ENCODE results near the gene LCP2.

The LCP2 gene

DNA sequence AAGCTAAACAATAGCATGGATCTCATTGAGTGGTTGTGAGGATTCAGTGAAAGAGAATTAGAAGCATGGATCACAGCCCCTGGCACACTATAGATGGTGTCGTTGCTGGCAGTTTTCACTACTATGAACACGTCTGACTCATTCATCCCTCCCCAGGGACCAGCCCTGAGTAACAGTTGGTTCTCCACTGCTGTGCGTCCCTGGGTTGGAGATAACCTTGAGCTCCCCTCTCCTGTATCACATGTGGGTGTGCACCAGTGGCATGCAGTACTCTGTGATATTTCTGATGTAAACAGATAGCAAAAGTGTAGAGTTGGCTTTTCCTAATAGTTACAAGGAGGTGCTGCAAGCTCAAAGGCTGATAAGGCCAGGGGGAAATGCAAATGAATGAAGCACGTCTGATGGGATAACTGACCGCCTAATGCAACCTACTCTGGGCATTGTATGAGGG, 8.8 kb upstream of the LCP2 start (continued):
- TF ChIP-seq, protein P1, sequence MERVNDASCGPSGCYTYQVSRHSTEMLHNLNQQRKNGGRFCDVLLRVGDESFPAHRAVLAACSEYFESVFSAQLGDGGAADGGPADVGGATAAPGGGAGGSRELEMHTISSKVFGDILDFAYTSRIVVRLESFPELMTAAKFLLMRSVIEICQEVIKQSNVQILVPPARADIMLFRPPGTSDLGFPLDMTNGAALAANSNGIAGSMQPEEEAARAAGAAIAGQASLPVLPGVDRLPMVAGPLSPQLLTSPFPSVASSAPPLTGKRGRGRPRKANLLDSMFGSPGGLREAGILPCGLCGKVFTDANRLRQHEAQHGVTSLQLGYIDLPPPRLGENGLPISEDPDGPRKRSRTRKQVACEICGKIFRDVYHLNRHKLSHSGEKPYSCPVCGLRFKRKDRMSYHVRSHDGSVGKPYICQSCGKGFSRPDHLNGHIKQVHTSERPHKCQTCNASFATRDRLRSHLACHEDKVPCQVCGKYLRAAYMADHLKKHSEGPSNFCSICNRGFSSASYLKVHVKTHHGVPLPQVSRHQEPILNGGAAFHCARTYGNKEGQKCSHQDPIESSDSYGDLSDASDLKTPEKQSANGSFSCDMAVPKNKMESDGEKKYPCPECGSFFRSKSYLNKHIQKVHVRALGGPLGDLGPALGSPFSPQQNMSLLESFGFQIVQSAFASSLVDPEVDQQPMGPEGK (tag by site-specific recombination; IDR thresholded peaks at IDR 0.05) = no peak
- TF ChIP-seq TRIM28 (IDR thresholded peaks at IDR 0.05; ENCODE audit: borderline replicate concordance, low read length) = peak; percentile 74; the same call in 1 of the 2 replicates
- no peak for TF ChIP-seq ZNF664 (tag by site-specific recombination; IDR thresholded peaks at IDR 0.05)
- no peak for TF ChIP-seq WT1 (tag by site-specific recombination; IDR thresholded peaks at IDR 0.05)
- peak; percentile 28; the same call in 1 of the 2 replicates for TF ChIP-seq ZFHX2 (tag by site-specific recombination; conservative IDR thresholded peaks at IDR 0.05)
- peak; percentile 93 for TF ChIP-seq SCRT2 (tag by site-specific recombination; IDR thresholded peaks at IDR 0.05)
- TF ChIP-seq, protein P2, sequence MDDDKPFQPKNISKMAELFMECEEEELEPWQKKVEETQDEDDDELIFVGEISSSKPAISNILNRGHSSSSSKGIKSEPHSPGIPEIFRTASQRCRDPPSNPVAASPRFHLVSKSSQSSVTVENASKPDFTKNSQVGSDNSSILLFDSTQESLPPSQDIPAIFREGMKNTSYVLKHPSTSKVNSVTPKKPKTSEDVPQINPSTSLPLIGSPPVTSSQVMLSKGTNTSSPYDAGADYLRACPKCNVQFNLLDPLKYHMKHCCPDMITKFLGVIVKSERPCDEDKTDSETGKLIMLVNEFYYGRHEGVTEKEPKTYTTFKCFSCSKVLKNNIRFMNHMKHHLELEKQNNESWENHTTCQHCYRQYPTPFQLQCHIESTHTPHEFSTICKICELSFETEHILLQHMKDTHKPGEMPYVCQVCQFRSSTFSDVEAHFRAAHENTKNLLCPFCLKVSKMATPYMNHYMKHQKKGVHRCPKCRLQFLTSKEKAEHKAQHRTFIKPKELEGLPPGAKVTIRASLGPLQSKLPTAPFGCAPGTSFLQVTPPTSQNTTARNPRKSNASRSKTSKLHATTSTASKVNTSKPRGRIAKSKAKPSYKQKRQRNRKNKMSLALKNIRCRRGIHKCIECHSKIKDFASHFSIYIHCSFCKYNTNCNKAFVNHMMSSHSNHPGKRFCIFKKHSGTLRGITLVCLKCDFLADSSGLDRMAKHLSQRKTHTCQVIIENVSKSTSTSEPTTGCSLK (tag by site-specific recombination; IDR thresholded peaks at IDR 0.05) = no peak
- TF ChIP-seq SCRT1 (tag by site-specific recombination; IDR thresholded peaks at IDR 0.05; ENCODE audit: borderline replicate concordance) = peak; percentile 13; the same call in 1 of the 2 replicates

DNA sequence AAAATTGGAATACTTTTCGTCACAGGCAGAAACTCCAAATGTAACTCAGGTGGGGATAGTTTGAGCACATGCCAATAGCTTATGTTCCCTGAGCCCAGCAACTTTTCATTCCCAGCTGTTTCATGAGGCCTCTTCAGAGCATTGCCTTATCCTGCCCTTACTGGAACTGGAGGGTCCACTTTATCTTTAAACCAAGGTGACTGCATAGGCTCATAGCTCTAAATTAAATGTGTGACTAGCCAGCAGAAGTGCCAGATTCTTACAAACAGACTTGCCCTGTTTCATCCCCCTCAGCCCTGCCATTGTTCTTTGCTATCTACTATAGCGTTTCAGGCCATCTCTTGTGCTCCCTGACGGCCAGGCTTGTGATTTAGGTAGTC, 8.1 kb upstream of the LCP2 start:
- CTCF ChIA-PET = interaction anchor here (0.9 kb wide), 1 partner anchor 79 kb away, joined by 4 read pairs; no protein-coding TSS in a partner anchor
- H3K36me3 ChIP-seq (ENCODE audit: control insufficient read depth in 2 of 2, insufficient read depth in 1 of 2, low read length in 2 of 2) = no peaks in the 10 kb centered on the region

More for the DNA sequence above, 8.1 kb upstream of the LCP2 start:
- Histone ChIP-seq H3K9me3 (ENCODE audit: control insufficient read depth, insufficient read depth, low read depth, low read length) (no peaks in the 10 kb centered on the region), H3K4me1 (ENCODE audit: control insufficient read depth, insufficient read depth, low read length) (no peaks in the 10 kb centered on the region), H3K4me3 (ENCODE audit: low read depth, low read length) (no peak overlapping the region), H3K27ac (ENCODE audit: extremely low read depth, low read depth, low read length) (no peak overlapping the region)
- TF ChIP-seq, protein P3, sequence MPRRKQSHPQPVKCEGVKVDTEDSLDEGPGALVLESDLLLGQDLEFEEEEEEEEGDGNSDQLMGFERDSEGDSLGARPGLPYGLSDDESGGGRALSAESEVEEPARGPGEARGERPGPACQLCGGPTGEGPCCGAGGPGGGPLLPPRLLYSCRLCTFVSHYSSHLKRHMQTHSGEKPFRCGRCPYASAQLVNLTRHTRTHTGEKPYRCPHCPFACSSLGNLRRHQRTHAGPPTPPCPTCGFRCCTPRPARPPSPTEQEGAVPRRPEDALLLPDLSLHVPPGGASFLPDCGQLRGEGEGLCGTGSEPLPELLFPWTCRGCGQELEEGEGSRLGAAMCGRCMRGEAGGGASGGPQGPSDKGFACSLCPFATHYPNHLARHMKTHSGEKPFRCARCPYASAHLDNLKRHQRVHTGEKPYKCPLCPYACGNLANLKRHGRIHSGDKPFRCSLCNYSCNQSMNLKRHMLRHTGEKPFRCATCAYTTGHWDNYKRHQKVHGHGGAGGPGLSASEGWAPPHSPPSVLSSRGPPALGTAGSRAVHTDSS (tag by site-specific recombination; IDR thresholded peaks at IDR 0.05) = no peak
- TF ChIP-seq ZNF391 (tag by site-specific recombination; IDR thresholded peaks at IDR 0.05; ENCODE audit: borderline replicate concordance, low read depth) (no peak), ZNF677 (tag by site-specific recombination; IDR thresholded peaks at IDR 0.05) (no peak), ZNF549 (tag by site-specific recombination; IDR thresholded peaks at IDR 0.05) (no peak), ZNF112 (tag by site-specific recombination; IDR thresholded peaks at IDR 0.05) (no peak), ZNF624 (tag by site-specific recombination; IDR thresholded peaks at IDR 0.05) (no peak)
- TF ChIP-seq, protein P4, sequence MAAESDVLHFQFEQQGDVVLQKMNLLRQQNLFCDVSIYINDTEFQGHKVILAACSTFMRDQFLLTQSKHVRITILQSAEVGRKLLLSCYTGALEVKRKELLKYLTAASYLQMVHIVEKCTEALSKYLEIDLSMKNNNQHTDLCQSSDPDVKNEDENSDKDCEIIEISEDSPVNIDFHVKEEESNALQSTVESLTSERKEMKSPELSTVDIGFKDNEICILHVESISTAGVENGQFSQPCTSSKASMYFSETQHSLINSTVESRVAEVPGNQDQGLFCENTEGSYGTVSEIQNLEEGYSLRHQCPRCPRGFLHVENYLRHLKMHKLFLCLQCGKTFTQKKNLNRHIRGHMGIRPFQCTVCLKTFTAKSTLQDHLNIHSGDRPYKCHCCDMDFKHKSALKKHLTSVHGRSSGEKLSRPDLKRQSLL (tag by site-specific recombination; IDR thresholded peaks at IDR 0.05) = no peak
- TF ChIP-seq, protein P5, sequence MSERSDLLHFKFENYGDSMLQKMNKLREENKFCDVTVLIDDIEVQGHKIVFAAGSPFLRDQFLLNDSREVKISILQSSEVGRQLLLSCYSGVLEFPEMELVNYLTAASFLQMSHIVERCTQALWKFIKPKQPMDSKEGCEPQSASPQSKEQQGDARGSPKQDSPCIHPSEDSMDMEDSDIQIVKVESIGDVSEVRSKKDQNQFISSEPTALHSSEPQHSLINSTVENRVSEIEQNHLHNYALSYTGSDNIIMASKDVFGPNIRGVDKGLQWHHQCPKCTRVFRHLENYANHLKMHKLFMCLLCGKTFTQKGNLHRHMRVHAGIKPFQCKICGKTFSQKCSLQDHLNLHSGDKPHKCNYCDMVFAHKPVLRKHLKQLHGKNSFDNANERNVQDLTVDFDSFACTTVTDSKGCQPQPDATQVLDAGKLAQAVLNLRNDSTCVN (tag by site-specific recombination; optimal IDR thresholded peaks at IDR 0.05) = no peak
- POLR2A ChIA-PET = no interaction called here
